ENCODE measurements around the gene POLRMT.

GRCh38 chr19:613732-614567 is 19.4 kb downstream of the POLRMT start:
- no peak for TF ChIP-seq ZNF48 (tag by site-specific recombination; IDR thresholded peaks at IDR 0.05)
- TF ChIP-seq CTCF (tag by site-specific recombination; IDR thresholded peaks at IDR 0.05), result no peak
- no peak for TF ChIP-seq ZNF654 (tag by site-specific recombination; IDR thresholded peaks at IDR 0.05; ENCODE audit: low read depth)
- no peak for TF ChIP-seq ZBTB8A (tag by site-specific recombination; IDR thresholded peaks at IDR 0.05)
- no peak for TF ChIP-seq ZNF274 (IDR thresholded peaks at IDR 0.05; ENCODE audit: low read length)
- no peak for TF ChIP-seq ZNF274 (tag by site-specific recombination; IDR thresholded peaks at IDR 0.05; ENCODE audit: borderline replicate concordance)
- no peak for TF ChIP-seq HOXA7 (CRISPR knock-in tag; IDR thresholded peaks at IDR 0.05; ENCODE audit: borderline replicate concordance)
- TF ChIP-seq KLF16 (tag by site-specific recombination; IDR thresholded peaks at IDR 0.05), result no peak
